SU-DHL-6 (cell line): ENCODE measurements around the gene SOBP.

Source experiments
- EZH2phosphoT487 ChIP-seq: fragments of 200-600 bp; sonication (generic), shearing (Covaris generic); conservative IDR thresholded peaks from 2 replicates; pipeline ENCODE4 v1.6.1; 2018; ENCODE audit warnings: mild to moderate bottlenecking, antibody characterized with exemption, low read length, moderate library complexity, mixed read lengths
- TF ChIP-seq, protein P1 (sequence below): fragments of 200-600 bp; sonication (generic); IDR thresholded peaks from one replicate; pipeline ENCODE4 v1.5.1; 2017; ENCODE audit warnings: antibody characterized with exemption, mild to moderate bottlenecking, low read length, moderate library complexity; ENCODE audit not compliant: insufficient read depth, poor library complexity, severe bottlenecking

- TF ChIP-seq, protein P1, sequence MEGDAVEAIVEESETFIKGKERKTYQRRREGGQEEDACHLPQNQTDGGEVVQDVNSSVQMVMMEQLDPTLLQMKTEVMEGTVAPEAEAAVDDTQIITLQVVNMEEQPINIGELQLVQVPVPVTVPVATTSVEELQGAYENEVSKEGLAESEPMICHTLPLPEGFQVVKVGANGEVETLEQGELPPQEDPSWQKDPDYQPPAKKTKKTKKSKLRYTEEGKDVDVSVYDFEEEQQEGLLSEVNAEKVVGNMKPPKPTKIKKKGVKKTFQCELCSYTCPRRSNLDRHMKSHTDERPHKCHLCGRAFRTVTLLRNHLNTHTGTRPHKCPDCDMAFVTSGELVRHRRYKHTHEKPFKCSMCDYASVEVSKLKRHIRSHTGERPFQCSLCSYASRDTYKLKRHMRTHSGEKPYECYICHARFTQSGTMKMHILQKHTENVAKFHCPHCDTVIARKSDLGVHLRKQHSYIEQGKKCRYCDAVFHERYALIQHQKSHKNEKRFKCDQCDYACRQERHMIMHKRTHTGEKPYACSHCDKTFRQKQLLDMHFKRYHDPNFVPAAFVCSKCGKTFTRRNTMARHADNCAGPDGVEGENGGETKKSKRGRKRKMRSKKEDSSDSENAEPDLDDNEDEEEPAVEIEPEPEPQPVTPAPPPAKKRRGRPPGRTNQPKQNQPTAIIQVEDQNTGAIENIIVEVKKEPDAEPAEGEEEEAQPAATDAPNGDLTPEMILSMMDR, result no peak
- TF ChIP-seq EZH2phosphoT487, result no peak
Observed at GRCh38 chr6:107646776-107647438, 157.0 kb downstream of the SOBP start.
